ENCODE measurements around the gene B3GAT1.

Gene B3GAT1

DNA sequence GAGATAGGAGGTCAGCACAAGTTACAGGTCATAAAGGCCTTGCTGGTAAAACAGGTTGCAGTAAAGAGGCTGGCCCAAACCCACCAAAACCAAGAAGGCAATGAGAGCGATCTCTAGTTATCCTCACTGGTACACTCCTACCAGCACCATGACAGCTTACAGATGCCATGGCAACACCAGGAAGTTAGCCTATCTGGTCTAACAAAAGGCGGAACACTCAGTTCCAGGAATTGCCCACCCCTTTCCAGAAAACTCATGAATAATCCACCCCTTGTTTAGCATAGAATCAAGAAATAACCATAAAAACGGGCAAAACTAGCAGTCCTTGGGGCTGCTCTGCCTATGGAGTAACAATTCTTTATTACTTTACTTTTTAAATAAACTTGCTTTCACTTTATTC is 43.5 kb upstream of the B3GAT1 start:
- in situ Hi-C loops (cut with HindIII; ENCODE audit: low pct_ligation_motif_present, low sequenced_read_pairs) = no loop called here
- no peaks in the 10 kb centered on the region for H3K27me3 ChIP-seq (replicated peaks)
- no peak overlapping the region for H3K4me3 ChIP-seq (ENCODE audit: low read depth, low read length)
- H3K36me3 ChIP-seq (replicated peaks) = no peaks in the 10 kb centered on the region
- TF ChIP-seq, protein P1, sequence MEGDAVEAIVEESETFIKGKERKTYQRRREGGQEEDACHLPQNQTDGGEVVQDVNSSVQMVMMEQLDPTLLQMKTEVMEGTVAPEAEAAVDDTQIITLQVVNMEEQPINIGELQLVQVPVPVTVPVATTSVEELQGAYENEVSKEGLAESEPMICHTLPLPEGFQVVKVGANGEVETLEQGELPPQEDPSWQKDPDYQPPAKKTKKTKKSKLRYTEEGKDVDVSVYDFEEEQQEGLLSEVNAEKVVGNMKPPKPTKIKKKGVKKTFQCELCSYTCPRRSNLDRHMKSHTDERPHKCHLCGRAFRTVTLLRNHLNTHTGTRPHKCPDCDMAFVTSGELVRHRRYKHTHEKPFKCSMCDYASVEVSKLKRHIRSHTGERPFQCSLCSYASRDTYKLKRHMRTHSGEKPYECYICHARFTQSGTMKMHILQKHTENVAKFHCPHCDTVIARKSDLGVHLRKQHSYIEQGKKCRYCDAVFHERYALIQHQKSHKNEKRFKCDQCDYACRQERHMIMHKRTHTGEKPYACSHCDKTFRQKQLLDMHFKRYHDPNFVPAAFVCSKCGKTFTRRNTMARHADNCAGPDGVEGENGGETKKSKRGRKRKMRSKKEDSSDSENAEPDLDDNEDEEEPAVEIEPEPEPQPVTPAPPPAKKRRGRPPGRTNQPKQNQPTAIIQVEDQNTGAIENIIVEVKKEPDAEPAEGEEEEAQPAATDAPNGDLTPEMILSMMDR (IDR thresholded peaks at IDR 0.05; ENCODE audit: low read depth, low read length, missing control alignments) = no peak
- H3K27ac ChIP-seq = no peak overlapping the region
- no peak for DNase-seq

DNA sequence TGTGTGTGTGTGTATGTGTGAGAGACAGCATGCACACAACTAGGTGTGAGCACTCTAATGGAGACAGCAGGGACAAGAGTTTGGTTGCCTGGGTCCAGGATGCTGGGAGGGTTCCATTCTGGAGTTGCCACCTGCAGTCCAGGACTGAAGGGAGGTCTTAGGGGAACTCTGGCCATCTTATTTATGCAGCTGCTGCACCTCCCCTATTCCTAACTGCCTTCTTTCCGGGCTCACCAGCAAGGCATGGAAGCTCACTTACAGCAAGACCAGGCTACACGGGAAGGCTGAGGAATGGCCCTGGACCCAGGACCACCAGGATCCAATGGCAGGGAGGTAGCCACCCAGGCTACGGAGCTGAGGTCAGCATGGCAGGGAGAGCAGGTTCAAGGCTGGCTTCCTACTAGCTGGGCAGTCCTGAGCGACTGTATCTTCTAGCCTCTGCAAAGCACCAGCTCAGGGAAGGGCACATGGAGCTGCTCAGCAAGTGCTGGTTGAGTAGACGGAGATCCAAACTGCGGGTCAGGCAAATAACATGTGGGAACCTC is 42.2 kb upstream of the B3GAT1 start:
- DNase-seq = no peak
- H3K4me3 ChIP-seq (ENCODE audit: low read depth, low read length) = no peak overlapping the region
- in situ Hi-C loops (cut with HindIII; ENCODE audit: low pct_ligation_motif_present, low sequenced_read_pairs) = no loop called here
- no peaks in the 10 kb centered on the region for H3K36me3 ChIP-seq (replicated peaks)
- TF ChIP-seq, protein P1 (IDR thresholded peaks at IDR 0.05; ENCODE audit: low read depth, low read length, missing control alignments) = no peak
- no peaks in the 10 kb centered on the region for H3K27me3 ChIP-seq (replicated peaks)
- H3K27ac ChIP-seq = no peak overlapping the region

DNA sequence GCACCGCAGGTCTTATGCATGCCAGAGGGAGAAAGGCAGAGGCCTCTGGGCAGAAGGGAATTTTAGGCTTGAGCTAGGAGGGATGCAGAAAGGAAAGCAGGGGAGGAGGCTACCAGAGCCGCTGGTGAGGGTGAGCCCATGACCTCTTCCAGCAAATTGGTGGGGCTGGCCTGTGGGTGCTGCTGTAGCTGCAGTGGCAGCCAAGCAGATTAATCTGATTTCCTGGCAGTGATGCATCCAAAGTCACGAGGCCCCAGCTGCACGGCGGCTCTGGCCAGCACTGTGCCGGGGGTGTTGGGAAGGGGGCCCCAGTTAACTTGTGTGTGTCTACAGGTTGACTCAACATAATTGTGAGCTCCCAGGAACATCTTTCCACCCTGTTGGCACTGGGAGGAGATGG is 41.4 kb upstream of the B3GAT1 start:
- no peak overlapping the region for H3K27ac ChIP-seq
- no peak overlapping the region for H3K4me3 ChIP-seq (ENCODE audit: low read depth, low read length)
- TF ChIP-seq, protein P1 (IDR thresholded peaks at IDR 0.05; ENCODE audit: low read depth, low read length, missing control alignments) = no peak
- no peaks in the 10 kb centered on the region for H3K27me3 ChIP-seq (replicated peaks)
- no peak for DNase-seq
- no peaks in the 10 kb centered on the region for H3K36me3 ChIP-seq (replicated peaks)
- in situ Hi-C loops (cut with HindIII; ENCODE audit: low pct_ligation_motif_present, low sequenced_read_pairs) = no loop called here

DNA sequence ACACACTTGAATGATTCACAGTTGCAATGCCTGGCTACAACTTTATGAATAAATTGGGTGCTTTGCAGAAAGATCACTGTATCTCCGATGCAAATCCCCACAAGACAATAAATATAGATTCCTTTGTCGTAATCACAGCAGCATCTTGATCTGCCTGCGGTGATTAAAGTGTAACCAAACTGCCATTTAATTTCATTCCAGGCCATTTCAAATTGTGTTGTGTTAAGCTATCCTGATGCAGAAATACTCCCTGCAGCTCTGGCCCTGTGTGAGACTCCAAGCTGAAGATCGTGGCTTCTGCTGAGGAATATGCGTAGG is 40.8 kb upstream of the B3GAT1 start:
- TF ChIP-seq, protein P1 (IDR thresholded peaks at IDR 0.05; ENCODE audit: low read depth, low read length, missing control alignments) = no peak
- Histone ChIP-seq H3K27me3 (replicated peaks) (no peaks in the 10 kb centered on the region), H3K36me3 (replicated peaks) (no peaks in the 10 kb centered on the region), H3K4me3 (ENCODE audit: low read depth, low read length) (no peak overlapping the region), H3K27ac (no peak overlapping the region)
- no peak for DNase-seq
- in situ Hi-C loops (cut with HindIII; ENCODE audit: low pct_ligation_motif_present, low sequenced_read_pairs) = no loop called here

DNA sequence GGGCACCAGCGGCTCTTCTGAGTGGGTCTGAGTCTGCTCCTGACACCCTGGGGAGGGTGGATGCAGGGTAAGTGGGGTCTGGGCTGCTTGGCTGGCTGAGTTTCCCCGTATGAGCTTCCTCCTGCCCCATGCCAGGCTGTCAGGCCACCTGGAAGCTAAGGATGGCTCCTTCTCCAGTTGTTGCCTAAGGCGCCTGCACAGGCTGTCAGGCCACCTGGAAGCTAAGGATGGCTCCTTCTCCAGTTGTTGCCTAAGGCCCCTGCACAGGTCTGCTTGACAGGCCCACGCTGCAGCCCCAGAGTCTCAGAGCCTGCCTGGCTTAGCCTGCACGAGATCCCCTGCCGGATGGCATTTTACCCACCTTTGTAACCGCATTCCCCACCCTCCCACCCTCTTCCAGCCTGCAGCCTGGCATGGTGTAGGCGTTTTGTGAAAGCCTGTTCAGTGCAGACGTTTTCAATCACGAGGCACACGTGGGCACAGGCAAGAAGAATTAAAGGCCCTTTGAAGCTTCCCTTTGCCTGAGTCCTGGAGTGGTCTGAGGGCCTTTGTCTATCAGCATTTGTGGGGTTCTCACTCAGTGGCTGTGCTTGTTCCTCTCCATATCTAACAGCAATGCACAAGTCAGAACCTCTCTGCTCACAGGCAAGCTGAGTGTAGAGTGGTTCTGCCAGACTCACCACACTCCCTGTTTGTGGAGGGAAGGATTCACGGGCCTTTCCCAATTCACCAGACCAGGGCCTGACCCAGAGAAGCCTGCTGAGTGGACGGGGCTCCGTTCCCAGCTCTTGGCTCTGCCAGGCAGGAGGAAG is 40.2 kb upstream of the B3GAT1 start:
- in situ Hi-C loops (cut with HindIII; ENCODE audit: low pct_ligation_motif_present, low sequenced_read_pairs) = no loop called here

More for the DNA sequence above, 40.2 kb upstream of the B3GAT1 start:
- Histone ChIP-seq H3K36me3 (replicated peaks) (no peaks in the 10 kb centered on the region), H3K4me3 (ENCODE audit: low read depth, low read length) (no peak overlapping the region), H3K27me3 (replicated peaks) (no peaks in the 10 kb centered on the region), H3K27ac (no peak overlapping the region)
- no peak for DNase-seq
- TF ChIP-seq, protein P1 (IDR thresholded peaks at IDR 0.05; ENCODE audit: low read depth, low read length, missing control alignments) = no peak
